Effector memory CD4-positive, alpha-beta T cell (primary cell): ENCODE data around the gene MIEF1.

ENCODE experiments used
- DNase-seq, 3 donors: peaks; one replicate each; pipeline ENCODE4 v3.0.0-alpha.2; 2020
- H3K27ac ChIP-seq: 2 replicates; pipeline ENCODE4 v1.7.0; 2013; ENCODE audit warnings: mild to moderate bottlenecking, low read length, moderate library complexity; ENCODE audit not compliant: insufficient read depth, poor library complexity, severe bottlenecking
- H3K27me3 ChIP-seq: replicated peaks from 2 replicates; pipeline ENCODE4 v1.7.0; 2013; ENCODE audit warnings: mild to moderate bottlenecking, low read length; ENCODE audit not compliant: insufficient read depth, control insufficient read depth, poor library complexity, severe bottlenecking
- H3K36me3 ChIP-seq: 2 replicates; pipeline ENCODE4 v1.7.0; 2013; ENCODE audit warnings: mild to moderate bottlenecking, low read length, moderate library complexity; ENCODE audit not compliant: control insufficient read depth, insufficient read depth
- H3K4me1 ChIP-seq: 2 replicates; pipeline ENCODE4 v1.7.0; 2013; ENCODE audit warnings: low read length, mild to moderate bottlenecking; ENCODE audit not compliant: control insufficient read depth, insufficient read depth, poor library complexity, severe bottlenecking
- H3K4me3 ChIP-seq: 2 replicates; pipeline ENCODE4 v1.7.0; 2013; ENCODE audit warnings: low read length, low read depth, mild to moderate bottlenecking; ENCODE audit not compliant: insufficient read depth, poor library complexity, severe bottlenecking
- H3K9me3 ChIP-seq: 2 replicates; pipeline ENCODE4 v1.7.0; 2013; ENCODE audit warnings: mild to moderate bottlenecking, low read length, moderate library complexity; ENCODE audit not compliant: control insufficient read depth

The MIEF1 gene

DNA sequence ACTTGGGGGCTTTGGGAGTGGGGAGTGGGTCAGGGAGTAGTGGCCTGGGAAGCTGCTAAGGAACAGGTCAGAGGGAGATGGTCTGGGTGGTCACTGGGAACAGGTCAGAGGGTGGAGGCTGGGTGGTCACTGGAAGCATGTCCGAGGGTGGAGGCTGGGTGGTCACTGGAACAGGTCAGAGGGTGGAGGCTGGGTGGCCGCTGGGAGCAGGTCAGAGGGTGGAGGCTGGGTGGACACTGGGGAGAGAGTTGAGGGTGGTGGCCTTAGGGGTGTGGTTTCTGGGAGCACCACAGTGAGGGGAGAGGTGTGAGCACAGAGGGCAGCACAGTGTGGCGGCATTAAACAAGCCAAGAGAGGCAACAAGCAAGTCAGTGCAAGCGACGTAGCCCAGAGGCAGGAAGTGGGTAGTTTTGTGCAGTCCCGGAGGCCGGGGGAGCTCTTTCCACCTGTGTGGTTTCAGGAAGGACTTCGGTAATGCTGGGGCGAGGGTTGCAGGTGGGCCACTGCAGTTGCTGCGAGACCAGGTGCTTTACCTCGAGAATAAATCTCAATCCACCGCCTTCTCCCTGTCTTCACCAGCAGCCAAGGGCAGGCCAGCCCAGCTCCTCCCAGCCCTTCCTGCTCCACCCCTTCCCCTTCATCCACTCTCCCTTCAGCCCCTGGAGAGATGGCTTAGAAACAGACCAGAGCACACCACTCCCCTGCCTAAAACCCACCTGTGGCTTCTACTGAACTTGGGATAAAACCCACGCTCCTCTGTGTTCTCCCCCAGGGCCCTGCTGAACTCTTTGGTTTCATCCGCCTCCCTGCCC is 65.3 kb downstream of the MIEF1 start:
- Histone ChIP-seq H3K4me1 (peaks cover 9% of the 10 kb centered on the region), H3K27me3 (no peaks in the 10 kb centered on the region)
- DNase-seq, result peak in 2 of 3 donors; percentile 8 to 9

More for the DNA sequence above, 65.3 kb downstream of the MIEF1 start:
- H3K36me3 ChIP-seq, result no peaks in the 10 kb centered on the region
- H3K4me3 ChIP-seq, result no peak overlapping the region
- no peak overlapping the region for H3K27ac ChIP-seq
- no peaks in the 10 kb centered on the region for H3K9me3 ChIP-seq
